ENCODE data around the gene PTTG1.

Gene PTTG1

DNA sequence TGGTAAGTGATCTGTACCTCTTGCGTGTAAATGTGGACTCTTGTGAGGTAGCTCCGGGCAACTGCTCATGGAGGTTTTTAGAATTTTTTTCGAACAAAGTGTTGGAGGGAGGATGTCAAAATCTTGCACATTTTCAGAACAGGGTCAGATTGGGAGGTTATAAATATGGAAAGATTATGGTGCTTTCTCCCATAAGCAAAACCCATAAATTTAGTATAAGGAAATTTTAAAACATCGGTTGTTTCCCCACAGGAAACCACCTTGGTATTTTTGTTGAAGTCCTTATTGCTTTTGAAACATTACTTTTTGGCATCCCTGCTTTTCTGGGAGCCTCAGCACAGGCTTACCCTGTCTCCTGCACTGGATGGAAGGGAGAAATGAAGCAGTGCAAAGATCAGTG lies 33.9 kb downstream of the PTTG1 start:
- DNase-seq, result no peak

DNA sequence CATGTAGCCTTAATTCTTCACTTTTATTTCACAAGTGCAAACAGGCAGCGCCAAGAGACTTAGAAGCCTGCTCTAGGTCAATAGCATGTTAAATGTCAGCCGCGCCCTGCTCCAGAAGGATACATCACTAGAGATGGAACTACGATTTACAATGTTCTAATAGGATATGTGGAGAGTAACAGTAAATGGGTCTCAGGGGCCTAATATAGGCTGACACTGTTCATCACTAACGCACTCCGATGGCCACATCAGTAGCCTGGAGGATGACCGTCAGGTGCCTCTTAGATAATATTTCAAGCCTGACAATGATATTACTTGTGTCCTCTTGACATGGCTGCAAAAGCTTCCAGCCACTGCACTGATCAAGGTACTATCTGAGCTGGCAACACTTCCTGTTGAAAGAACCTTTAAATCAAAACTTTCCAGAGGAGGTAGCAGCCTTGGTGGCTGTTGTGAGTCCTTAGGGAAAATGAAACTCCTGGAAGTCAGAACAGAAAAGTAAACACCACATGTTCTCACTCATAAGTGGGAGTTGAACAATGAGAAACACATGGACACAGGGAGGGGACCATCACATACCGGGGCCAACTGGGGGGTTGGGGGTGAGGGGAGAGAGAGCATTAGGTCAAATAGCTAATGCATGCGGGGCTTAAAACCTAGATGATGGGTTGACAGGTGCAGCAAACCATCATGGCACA lies 35.0 kb downstream of the PTTG1 start:
- DNase-seq, result no peak

GRCh38 chr5:160457252-160457651 lies 35.6 kb downstream of the PTTG1 start:
- no peak for DNase-seq

DNA sequence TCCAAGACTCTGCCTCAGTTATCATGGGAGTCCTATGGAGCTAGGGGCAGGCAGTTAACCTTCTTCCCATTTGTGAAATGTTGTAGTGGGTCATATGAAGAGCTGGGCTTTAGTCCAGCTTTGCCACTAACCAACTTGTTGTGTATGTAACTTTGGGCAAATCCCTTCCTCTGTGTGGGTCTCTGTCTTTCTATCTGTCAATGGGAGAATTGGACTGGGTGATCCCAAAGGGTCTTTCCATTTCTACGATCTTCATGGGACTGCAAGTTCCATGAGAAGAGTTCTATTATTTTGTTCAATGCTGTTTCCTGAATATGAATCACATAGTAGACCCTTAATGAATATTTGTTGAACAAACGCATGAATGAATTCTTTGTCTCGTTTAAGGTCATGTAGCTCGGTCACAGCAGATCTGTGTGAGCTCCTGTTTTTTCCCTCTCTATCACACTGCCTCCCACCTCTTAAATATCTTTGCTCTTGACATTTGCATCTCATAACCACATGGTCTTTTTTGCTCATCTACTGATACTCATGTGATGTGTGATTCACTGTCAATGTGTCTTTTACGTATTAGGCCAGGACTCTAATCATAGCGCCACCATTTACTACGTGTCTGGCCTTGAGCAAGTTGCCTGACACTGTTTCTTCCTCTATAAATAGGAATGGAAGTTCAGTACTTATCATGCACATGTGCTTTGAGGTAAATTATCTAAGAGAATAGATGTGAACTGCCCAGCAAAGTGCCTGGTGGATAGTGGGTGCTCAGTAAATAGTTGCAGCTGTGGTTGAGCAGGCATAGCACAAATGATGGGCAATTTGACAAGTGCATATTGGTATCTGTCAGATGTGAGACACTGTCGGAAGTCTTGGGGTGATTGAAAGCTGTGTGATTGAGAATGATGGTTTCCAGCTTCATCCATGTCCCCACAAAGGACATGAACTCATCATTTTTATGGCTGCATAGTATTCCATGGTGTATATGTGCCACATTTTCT lies 37.4 kb downstream of the PTTG1 start:
- peak; percentile 61 to 89 (median 73) for DNase-seq

DNA sequence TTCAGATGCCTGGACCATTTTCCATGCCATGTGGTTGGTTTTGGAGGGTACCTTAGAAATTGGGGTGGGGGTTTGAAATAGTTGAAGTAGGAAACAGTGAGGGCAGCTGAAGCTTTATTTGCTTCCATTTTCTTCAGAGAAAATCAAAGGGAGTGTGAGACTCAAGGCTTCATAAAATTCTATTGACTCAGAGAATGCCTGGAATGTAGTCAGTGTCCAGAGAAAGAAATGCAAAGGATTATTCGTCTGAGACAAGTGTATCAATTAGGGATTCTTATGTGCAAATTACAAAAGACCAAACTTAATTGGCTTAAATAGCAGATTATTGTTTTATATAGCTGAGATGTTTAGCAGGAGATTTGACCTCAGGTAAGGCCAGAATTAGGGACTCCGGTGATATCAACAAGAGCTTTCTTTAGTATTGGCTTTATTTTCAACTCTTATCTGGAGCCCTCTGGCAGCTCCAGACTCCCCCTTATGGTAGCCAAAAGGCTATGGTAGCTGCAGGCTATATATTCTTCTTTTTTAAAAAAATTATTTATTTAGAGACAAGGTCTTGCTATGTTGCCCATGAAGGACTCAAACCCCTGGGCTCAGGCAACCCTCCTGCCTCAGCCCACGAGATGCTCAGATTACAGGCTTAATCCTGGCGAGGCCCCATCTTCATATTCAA lies 38.9 kb downstream of the PTTG1 start:
- peak in 1 of 4 experiments; percentile 35 for DNase-seq

- DNase-seq, result no peak
These were observed 39.7 kb downstream of the PTTG1 start for GRCh38 chr5:160461378-160461777.

DNA sequence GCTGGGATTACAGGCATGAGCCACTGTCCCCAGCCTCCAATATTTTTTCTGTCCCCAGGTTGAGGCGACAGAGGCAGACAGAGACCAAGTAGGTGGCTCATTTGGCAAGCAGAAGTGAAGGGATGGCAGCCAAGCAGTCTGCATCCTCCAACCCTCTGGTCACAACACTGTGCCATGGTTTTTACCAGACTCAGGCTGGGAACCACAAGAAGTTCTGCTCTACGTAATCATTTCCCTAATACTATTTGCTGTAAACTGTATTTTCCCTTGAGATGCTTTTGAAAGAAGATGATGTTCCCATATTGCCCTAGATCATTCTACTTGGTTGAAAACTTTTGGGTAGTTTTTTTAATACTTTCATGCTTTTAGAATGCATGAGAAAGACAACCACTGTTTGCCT lies 40.5 kb downstream of the PTTG1 start:
- DNase-seq, result peak in 2 of 4 experiments; percentile 33 to 44

GRCh38 chr5:160463227-160463626 lies 41.6 kb downstream of the PTTG1 start:
- no peak for DNase-seq

DNA sequence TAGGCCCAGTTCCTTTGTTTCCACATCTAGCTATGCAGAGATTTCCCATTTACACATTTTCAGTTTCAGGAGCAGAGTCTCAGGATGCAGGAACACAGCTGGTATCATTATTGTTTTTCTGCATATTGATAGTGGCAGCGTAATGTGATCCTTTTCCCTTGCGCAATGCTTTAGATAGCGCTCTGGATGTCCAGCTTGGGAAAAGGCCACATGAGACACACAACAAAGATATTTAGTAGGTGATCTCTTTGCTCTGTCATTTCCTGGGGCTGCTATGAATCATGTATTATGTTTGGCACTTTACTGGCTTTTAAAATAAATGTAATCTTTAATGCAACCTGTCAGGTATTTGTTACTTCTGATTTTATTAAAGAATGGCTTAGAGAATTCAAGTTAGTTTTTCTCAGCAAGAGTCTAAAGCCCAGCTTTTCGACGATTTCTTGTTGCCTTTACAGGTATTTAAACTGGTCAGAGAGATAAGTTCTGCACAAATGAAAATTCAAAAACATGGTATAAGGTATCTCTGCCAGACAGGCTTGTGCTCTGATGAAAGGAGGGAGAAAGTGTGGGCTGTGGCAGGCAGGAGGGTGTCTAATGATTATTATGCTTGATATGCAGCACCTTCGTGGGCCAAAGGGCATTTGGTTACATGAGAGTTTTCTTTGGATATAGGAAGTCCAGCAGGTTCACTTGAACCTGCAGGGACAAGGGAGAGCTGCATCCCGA lies 42.2 kb downstream of the PTTG1 start:
- no peak for DNase-seq

GRCh38 chr5:160464466-160464797 lies 42.8 kb downstream of the PTTG1 start:
- no peak for DNase-seq

DNA sequence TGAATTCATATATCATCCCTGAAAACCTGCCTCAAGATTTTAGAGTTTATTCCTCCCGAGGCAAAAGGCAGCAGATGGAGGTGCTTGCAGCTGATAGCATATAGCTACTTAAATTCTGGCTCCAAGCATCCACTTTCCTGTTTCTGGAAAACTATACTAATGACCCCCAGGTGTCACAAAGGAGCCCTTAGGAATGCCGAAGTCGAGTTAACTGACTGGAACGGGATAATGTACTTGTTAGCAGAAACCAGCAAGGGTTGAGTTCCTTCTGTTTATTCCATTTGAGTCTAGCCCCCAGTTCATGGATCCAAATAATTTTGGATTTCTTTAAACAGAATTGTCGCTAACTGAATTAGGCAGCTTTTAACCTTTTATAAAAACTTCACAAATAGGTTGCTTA lies 44.5 kb downstream of the PTTG1 start:
- no peak for DNase-seq

GRCh38 chr5:160466889-160467554 lies 45.4 kb downstream of the PTTG1 start:
- no peak for DNase-seq

GRCh38 chr5:160467555-160468362 lies 46.1 kb downstream of the PTTG1 start:
- DNase-seq, result peak; percentile 88 to 94 (median 94)

GRCh38 chr5:160468363-160468975 lies 46.8 kb downstream of the PTTG1 start:
- no peak for DNase-seq

GRCh38 chr5:160469156-160470144 lies 47.8 kb downstream of the PTTG1 start:
- DNase-seq, result peak in 1 of 4 experiments; percentile 33

GRCh38 chr5:160470437-160471361 lies 49.0 kb downstream of the PTTG1 start:
- DNase-seq, result peak; percentile 26 to 43 (median 34)

- no peak for DNase-seq
These were observed 50.1 kb downstream of the PTTG1 start for GRCh38 chr5:160471761-160472160.

DNA sequence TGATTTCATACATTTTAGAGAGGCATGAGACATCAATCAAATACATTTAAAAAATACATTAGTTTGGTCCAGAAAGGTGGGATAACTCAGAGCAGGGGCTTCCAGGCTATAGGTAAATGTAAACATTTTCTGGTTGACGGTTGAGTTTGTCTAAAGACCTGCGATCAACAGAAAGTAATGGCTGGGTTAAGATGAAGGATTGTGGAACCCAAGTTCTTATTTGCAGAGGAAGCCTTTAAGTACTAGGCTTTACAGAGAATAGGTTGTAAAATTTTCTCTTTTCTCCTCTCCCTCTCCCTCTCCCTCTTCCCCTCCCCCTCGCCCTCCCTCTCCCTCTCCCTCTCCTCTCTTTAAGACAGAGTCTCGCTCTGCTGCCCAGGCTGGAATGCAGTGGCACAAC lies 50.8 kb downstream of the PTTG1 start:
- DNase-seq, result no peak
